HG02885 (cell line): ENCODE data around the gene SLC16A12.
"Not testable (repeated sequence)": the region's sequence is repeated elsewhere in the genome, so short reads cannot be mapped to it uniquely, and the experiment has no call there.

Experiments
- ATAC-seq: cut with Tn5 transposase; IDR thresholded peaks from one replicate; pipeline ENCODE4 v1.9.1; 2021; ENCODE audit warnings: mild to moderate bottlenecking; ENCODE audit not compliant: unreplicated experiment, poor library complexity

The SLC16A12 gene

GRCh38 chr10:89428877-89429276 is 106.5 kb downstream of the SLC16A12 start:
- no peak for ATAC-seq

GRCh38 chr10:89427629-89428028 is 107.8 kb downstream of the SLC16A12 start:
- no peak for ATAC-seq

GRCh38 chr10:89426230-89426868 is 109.0 kb downstream of the SLC16A12 start:
- ATAC-seq = peak; percentile 39

GRCh38 chr10:89425000-89425399 is 110.4 kb downstream of the SLC16A12 start:
- ATAC-seq = no peak

- ATAC-seq = no peak
Observed at GRCh38 chr10:89421018-89421476, 114.3 kb downstream of the SLC16A12 start.

GRCh38 chr10:89419548-89419947 is 115.8 kb downstream of the SLC16A12 start:
- no peak for ATAC-seq

GRCh38 chr10:89416465-89416864 is 118.9 kb downstream of the SLC16A12 start:
- ATAC-seq = no peak

- ATAC-seq = peak; percentile 37
Observed at GRCh38 chr10:89414879-89415821, 120.2 kb downstream of the SLC16A12 start.

GRCh38 chr10:89414146-89414878 is 121.1 kb downstream of the SLC16A12 start, which contains the start of gene IFIT5:
TSS of gene IFIT5 (plus strand) at chr10:89414568. CDS start at chr10:89414799, 231 bp downstream.
- ATAC-seq = peak; percentile 76

GRCh38 chr10:89413398-89413912 is 121.9 kb downstream of the SLC16A12 start:
- ATAC-seq = no peak

GRCh38 chr10:89412276-89412675 is 123.1 kb downstream of the SLC16A12 start:
- ATAC-seq = not testable (repeated sequence)

GRCh38 chr10:89411135-89411534 is 124.3 kb downstream of the SLC16A12 start:
- ATAC-seq = not testable (repeated sequence)

- not testable (repeated sequence) for ATAC-seq
Observed at GRCh38 chr10:89410551-89410950, 124.8 kb downstream of the SLC16A12 start.

GRCh38 chr10:89409282-89409681 is 126.1 kb downstream of the SLC16A12 start:
- not testable (repeated sequence) for ATAC-seq

- not testable (repeated sequence) for ATAC-seq
Observed at GRCh38 chr10:89407792-89408191, 127.6 kb downstream of the SLC16A12 start.

- ATAC-seq = not testable (repeated sequence)
Observed at GRCh38 chr10:89406178-89406577, 129.2 kb downstream of the SLC16A12 start.

- no peak for ATAC-seq
Observed at GRCh38 chr10:89404104-89405047, 131.0 kb downstream of the SLC16A12 start.

GRCh38 chr10:89403043-89403442 is 132.4 kb downstream of the SLC16A12 start:
- no peak for ATAC-seq

GRCh38 chr10:89399956-89400355 is 135.4 kb downstream of the SLC16A12 start:
- no peak for ATAC-seq
